Epithelial cell of prostate (primary cell): ENCODE measurements around the gene CROCC2.

Experiments
- DNase-seq: peaks from one replicate; pipeline ENCODE4 v3.0.0-alpha.2; 2011; ENCODE audit warnings: low read depth, low spot score
- H3K27ac ChIP-seq: fragments of 450-650 bp; 2 replicates; pipeline ENCODE4 v1.5.1; 2017; ENCODE audit warnings: mild to moderate bottlenecking

The CROCC2 gene

GRCh38 chr2:241029599-241030332, 123.6 kb downstream of the CROCC2 start:
- DNase-seq, result no peak
- no peak overlapping the region for H3K27ac ChIP-seq

- no peak for DNase-seq
- H3K27ac ChIP-seq, result no peak overlapping the region
These were observed 124.2 kb downstream of the CROCC2 start for GRCh38 chr2:241030333-241030680.

- no peak for DNase-seq
These were observed 124.7 kb downstream of the CROCC2 start for GRCh38 chr2:241030883-241031282.

GRCh38 chr2:241031436-241032165, 125.5 kb downstream of the CROCC2 start:
- no peak overlapping the region for H3K27ac ChIP-seq
- no peak for DNase-seq

More at GRCh38 chr2:241030883-241031282, 124.7 kb downstream of the CROCC2 start:
- H3K27ac ChIP-seq, result no peak overlapping the region

DNA sequence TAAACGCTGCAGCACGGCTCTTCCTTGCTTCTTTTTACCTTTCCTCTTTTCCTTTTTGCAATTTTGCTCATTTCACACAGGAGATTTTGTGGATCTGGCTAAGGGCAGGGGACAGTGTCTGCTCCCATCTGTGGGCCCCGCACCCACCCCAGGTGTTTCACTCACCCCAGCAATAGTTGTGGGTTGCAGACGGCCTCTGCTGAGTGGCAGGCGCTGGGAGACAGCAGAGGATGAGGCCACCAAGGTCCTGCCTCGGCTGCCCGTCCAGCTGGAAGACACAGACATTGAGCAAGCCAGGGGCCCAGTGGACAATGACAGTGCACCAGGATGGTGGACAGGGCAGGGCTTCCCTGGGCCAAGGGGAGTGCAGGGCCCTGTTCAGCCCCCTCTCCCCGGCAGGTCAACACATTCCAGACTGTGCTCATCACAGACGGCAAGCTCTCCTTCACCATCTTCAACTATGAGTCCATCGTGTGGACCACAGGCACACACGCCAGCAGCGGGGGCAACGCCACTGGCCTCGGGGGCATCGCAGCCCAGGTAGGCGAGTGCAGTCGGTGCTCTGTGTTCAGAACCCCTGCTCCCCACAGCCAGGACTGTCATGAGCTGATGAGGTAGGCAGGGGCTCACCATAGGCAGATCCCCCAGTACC, 127.3 kb downstream of the CROCC2 start:
- no peak overlapping the region for H3K27ac ChIP-seq
- DNase-seq, result no peak

DNA sequence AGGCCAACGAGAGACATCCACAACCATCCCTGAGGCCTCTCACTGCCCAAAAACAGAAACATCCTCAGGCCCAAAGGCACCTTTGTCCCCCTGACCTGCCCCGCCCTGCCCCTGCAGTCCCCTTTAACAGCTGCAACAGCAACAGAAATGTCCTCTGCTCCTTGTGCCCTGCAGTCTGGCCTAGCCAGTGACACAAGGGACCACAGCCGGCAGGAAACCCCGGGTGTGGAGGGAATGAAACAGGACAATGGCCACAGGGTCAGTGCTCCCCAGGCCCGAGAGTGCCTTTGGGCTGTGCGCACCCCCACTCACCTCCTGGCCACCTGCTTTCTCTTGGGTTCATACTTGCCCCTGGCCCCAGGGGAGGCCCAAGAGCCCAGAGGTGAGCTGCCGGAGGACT, 127.9 kb downstream of the CROCC2 start:
- no peak for DNase-seq
- H3K27ac ChIP-seq, result no peak overlapping the region

GRCh38 chr2:241034490-241035141, 128.5 kb downstream of the CROCC2 start:
- DNase-seq, result no peak
- H3K27ac ChIP-seq, result no peak overlapping the region

DNA sequence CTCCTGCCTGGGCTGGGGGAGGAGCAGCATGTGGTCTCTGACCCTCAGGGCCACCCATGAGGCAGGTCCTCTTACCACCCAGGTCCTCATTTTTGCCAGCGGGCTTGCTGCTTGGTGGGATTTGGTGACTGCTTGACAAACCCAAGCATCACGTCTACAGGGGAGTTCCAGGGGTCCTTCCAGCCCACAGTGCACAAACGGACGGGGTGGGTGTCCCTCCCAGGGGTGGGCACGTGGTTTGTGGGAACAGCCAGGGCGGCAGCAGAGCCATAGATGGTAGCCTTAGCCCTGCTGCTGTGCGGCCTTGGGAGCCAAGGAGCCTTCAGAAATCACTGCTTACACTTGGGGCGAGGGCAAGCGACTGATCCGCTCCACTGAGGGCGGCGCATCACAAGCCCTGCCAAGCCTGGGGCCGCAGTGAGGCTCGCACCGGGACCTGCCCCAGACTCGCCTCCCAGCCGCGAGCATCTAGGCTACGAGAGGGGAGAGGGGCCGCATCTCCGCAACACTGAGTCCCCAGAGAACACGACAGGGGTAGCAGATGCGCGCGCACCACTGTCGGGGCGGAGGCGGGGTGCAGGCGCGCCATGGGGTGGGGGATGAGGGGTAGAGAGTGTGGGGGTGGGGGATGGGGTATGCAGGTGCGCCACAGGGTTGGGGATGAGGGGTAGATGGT, 129.1 kb downstream of the CROCC2 start:
- DNase-seq, result no peak
- H3K27ac ChIP-seq, result no peak overlapping the region

DNA sequence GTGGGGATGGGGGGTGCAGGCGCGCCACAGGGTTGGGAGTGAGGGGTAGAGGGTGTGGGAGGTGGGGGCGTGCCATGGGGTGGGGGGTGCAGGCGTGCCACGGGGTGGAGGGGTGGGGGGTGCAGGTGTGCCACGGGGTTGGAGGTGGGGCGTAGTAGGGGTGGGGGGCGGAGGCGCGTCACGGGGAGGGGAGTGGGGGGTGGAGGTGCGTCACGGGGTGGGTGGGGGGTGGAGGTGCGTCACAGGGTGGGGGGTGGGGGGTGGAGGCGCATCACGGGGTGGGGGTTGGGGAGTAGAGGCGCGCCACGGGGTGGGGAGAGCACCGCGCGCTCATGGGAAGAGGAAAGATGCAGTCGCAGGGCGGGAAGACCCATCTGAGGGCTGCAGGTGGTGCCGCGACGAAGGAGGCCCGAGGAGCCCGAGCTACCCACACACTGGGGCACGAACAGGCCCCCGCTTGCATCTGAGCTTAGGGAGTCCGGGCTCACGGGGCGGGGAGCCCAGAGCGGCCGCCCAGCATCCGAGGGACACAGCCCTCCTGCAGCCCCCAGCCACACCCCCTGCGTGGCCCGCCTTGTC, 129.8 kb downstream of the CROCC2 start:
- DNase-seq, result no peak
- H3K27ac ChIP-seq, result no peak overlapping the region

DNA sequence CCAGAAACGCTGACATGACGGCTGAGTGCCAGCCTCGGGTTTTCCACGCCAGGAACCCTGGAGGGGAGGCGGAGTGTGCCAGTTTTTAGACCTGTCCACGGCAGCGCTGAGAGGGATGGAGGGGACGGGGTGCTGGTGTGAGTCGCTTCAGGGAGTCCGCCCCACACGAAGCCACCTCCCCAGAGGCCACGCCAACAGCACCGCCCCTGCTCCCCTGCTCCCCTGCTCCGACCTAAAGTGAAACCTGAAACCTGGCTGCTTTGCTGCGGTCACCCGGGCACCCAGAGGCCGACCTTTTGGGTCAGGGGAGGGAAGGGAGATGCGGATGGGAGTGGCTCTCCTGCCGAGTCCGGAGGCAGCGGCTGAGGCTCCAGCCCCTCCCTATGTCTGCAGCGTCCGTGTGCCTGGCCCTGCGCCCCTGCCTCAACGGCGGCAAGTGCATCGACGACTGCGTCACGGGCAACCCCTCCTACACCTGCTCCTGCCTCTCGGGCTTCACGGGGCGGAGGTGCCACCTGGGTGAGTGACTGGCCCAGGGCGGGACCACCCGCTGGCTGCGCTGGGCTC, 130.3 kb downstream of the CROCC2 start:
- DNase-seq, result no peak
- H3K27ac ChIP-seq, result no peak overlapping the region

DNA sequence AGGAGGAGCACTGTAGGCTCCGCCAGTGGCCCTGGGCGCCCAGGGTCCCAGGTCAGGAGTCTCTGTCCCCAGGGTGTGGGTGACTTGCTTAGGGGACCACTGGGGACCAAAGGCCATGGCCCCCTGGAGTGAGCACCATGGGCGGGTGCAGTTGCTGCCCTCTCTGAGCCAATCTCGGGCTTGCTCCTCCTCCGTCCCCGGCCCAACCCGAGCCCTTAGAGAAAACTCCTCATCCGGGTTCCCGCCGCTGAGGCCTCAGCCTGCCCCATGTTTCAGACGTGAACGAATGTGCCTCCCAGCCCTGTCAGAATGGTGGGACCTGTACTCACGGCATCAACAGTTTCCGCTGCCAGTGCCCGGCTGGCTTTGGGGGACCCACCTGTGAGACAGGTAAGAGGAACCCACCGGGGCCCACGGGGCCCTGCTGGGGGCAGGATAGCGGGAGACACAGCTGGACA, 130.9 kb downstream of the CROCC2 start:
- H3K27ac ChIP-seq, result no peak overlapping the region
- no peak for DNase-seq

GRCh38 chr2:241037498-241037897, 131.4 kb downstream of the CROCC2 start:
- no peak overlapping the region for H3K27ac ChIP-seq
- DNase-seq, result no peak

DNA sequence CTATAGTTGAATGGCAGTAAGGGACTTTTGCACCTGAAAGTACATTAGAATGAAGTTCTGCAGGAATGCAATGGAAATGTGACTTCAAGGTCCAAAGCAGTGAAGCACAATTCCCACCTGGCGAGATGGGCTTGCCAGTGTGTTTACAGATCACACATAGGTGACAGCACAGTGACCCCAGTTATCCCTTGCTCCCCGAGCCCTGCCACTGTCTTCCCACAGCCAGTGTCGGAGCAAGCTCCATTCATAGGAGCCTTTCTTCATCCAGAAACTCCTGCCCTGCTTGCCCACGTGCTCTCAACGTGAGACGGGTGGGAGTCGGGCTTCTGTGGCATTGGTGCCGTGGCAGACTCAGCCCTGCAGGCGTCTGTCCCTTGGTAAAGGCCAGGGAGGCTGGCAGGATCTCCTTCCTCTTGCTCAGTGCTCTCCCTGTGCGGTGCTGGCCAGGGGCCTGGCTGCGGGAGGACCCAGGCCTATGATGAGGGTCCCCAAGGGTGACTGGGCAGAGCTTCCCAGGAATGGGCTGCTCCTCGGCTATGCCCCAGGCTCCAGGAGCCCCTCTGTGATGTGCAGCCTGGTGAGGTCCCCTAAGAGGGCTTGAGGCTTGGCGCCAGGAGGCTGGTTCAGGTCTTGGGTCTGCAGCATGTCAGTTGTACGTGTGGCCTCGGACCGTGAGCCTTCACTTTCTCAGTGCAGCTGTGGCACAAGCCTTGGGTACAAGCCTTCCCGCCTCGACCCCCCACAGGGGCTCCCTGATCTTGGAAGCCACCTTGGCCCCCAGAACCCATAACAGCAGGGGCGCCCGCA, 132.4 kb downstream of the CROCC2 start:
- DNase-seq, result no peak
- no peak overlapping the region for H3K27ac ChIP-seq

- DNase-seq, result no peak
- no peak overlapping the region for H3K27ac ChIP-seq
These were observed 133.3 kb downstream of the CROCC2 start for GRCh38 chr2:241039416-241039815.

GRCh38 chr2:241040081-241040803, 134.1 kb downstream of the CROCC2 start:
- no peak for DNase-seq
- H3K27ac ChIP-seq, result no peak overlapping the region

DNA sequence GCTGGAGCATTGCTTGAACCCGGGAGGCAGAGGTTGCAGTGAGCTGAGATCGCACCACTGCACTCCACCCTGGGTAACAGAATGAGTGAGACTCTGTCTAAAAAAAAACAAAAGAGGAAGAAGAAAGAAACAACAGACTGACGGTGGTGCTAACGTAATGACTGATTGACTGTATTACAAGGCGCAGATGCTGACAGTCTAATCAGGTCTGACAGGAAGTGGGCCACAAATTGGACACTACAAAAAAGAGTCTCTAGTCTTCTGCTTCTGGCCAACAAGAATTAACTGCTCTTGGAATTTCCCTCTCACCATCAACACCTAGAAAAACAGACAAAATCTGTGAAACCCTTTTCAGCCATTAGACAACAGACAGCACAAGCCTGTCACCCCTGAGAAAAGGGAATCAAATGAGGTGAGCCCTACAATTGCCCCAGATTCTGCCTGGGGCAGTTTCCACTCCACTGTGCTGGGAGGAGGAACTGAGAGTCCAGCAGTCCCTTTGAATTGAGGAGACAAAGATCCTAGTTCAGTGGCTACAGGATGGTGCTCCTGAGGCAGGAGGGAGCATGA, 135.5 kb downstream of the CROCC2 start:
- no peak for DNase-seq
- H3K27ac ChIP-seq, result no peak overlapping the region
